WI38 (cell line): ENCODE results near the gene AK8.

ENCODE experiments used
- H3K4me3 ChIP-seq: 2 replicates; pipeline ENCODE4 v1.5.1; 2011; ENCODE audit warnings: low read depth, mild to moderate bottlenecking, control low read depth, low read length
- CTCF ChIP-seq: IDR thresholded peaks from 2 replicates; pipeline ENCODE4 v1.5.1; 2012; ENCODE audit warnings: low read depth, mild to moderate bottlenecking, control low read depth, low read length

Gene AK8

GRCh38 chr9:132708769-132709430 is 169.2 kb downstream of the AK8 start:
- no peak overlapping the region for H3K4me3 ChIP-seq
- no peak for TF ChIP-seq CTCF

- no peak overlapping the region for H3K4me3 ChIP-seq
- no peak for TF ChIP-seq CTCF
Measured at GRCh38 chr9:132708239-132708638, 169.8 kb downstream of the AK8 start.

GRCh38 chr9:132703336-132703735 is 174.7 kb downstream of the AK8 start:
- no peak for TF ChIP-seq CTCF

GRCh38 chr9:132702254-132702653 is 175.8 kb downstream of the AK8 start:
- TF ChIP-seq CTCF: no peak
- H3K4me3 ChIP-seq: no peak overlapping the region

More at GRCh38 chr9:132703336-132703735, 174.7 kb downstream of the AK8 start:
- H3K4me3 ChIP-seq: no peak overlapping the region

- H3K4me3 ChIP-seq: no peak overlapping the region
- TF ChIP-seq CTCF: no peak
Measured at GRCh38 chr9:132699956-132700355, 178.1 kb downstream of the AK8 start.

- H3K4me3 ChIP-seq: no peak overlapping the region
Measured at GRCh38 chr9:132698989-132699388, 179.1 kb downstream of the AK8 start.

More at GRCh38 chr9:132698989-132699388, 179.1 kb downstream of the AK8 start:
- no peak for TF ChIP-seq CTCF
